GM19035 (cell line): ENCODE data around the gene AEN.

Experiments used
- ATAC-seq: cut with Tn5 transposase; IDR thresholded peaks from one replicate; pipeline ENCODE4 v1.9.1; 2021; ENCODE audit not compliant: unreplicated experiment

AEN gene

GRCh38 chr15:88613074-88613944 is 7.8 kb upstream of the AEN start:
- no peak for ATAC-seq

- ATAC-seq = peak; percentile 76
These were observed 5.6 kb upstream of the AEN start for GRCh38 chr15:88615303-88616107.

GRCh38 chr15:88616240-88616639 is 4.9 kb upstream of the AEN start:
- no peak for ATAC-seq

- no peak for ATAC-seq
These were observed 4.0 kb upstream of the AEN start for GRCh38 chr15:88617031-88617722.

GRCh38 chr15:88617790-88618189 is 3.4 kb upstream of the AEN start:
- ATAC-seq = no peak

GRCh38 chr15:88618686-88619085 is 2.5 kb upstream of the AEN start:
- no peak for ATAC-seq

- ATAC-seq = no peak
These were observed 1.3 kb upstream of the AEN start for GRCh38 chr15:88619796-88620195.

- ATAC-seq = peak; percentile 39
These were observed 857 bp downstream of the AEN start for GRCh38 chr15:88621789-88622604.

- ATAC-seq = peak; percentile 6
These were observed 1.4 kb downstream of the AEN start for GRCh38 chr15:88622605-88622975.

- ATAC-seq = no peak
These were observed 1.9 kb downstream of the AEN start for GRCh38 chr15:88623061-88623460.

- no peak for ATAC-seq
These were observed 2.5 kb downstream of the AEN start for GRCh38 chr15:88623632-88624031.

- ATAC-seq = peak; percentile 30
These were observed 3.2 kb downstream of the AEN start for GRCh38 chr15:88624156-88624970.

- ATAC-seq = no peak
These were observed 3.9 kb downstream of the AEN start for GRCh38 chr15:88624971-88625490.

- no peak for ATAC-seq
These were observed 5.0 kb downstream of the AEN start for GRCh38 chr15:88625943-88626741.

- ATAC-seq = no peak
These were observed 6.3 kb downstream of the AEN start for GRCh38 chr15:88627463-88627862.

GRCh38 chr15:88628018-88628654 is 7.0 kb downstream of the AEN start:
- no peak for ATAC-seq

GRCh38 chr15:88629071-88629470 is 7.9 kb downstream of the AEN start:
- no peak for ATAC-seq

- ATAC-seq = no peak
These were observed 9.1 kb downstream of the AEN start for GRCh38 chr15:88630141-88630721.
